Measurements from ENCODE around the gene SEZ6L. TPM values are rescaled to one million over a fixed set of nuclear protein-coding genes. Genes with fewer than 3 reads are reported as not detected.

Gene SEZ6L
- total RNA-seq, 1 experiment from 2014 or later: not detected

DNA sequence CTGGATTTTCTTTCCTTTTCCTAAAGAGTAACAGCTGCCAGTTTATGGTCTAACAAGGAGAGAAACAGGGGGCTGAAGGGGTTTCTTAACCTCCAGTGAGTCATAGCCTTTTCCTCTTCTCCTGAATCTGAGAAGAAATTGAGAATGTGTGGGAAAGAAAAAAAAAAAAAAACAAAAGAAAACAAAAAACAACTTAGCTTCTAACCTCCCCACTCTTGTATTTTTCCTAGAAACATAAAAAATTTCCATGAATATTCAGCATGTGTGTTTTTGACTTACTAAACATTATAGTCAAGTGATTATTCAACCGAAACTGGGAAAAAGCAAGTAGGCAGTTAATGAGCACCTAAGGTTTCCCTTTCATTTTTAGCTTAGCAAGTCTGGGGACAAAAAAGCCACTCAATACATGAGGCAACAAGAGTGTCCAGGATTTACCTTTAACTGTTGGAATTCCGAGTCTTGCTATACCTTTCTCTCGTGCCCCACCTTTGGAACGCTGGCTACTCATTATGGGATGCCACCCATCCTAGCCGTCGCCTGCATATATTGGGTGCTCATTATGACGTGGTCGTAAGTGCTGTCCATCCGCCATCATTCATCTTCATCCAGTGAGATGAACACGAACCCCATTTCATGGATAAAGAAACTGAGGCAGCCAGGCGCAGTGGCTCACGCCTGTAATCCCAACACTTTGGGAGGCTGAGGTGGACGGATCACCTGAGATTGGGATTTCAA lies 262.2 kb downstream of the SEZ6L start:
- no peak for DNase-seq (ENCODE audit: low spot score)
- in situ Hi-C loops (cut with HindIII; ENCODE audit: low sequenced_read_pairs): no loop called here

DNA sequence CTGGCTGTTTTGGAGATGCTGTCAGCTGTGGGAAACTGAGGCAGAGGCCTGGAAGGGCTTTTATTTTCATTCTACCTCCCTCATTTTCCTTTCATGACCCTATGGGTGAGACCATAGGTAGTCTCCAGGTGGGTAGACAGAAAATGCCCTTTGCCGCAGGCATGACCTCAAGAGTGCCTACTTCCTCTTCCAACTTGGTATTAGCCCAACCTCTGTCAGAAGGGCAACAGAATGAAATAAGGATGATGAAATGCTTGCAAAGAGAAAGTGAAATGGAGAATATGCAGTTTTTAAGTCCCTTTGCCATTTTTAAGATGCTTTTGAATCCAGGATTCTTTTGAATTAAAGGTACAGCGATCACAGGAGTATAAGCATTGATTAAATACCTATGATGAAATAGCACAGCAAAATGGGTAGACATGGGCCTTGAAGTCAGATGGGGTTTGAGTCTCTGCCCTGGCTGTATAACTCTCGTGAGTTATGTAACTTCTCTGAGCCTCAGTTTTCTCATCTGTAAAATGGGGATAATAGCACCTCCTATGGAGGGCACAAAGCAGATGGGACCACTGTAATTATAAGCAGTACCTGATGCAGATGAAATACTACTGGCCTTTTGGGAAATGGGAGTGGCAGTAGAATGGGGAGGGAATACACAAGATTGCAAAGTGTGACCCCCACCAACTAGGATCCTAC lies 263.5 kb downstream of the SEZ6L start:
- in situ Hi-C loops (cut with HindIII; ENCODE audit: low sequenced_read_pairs): no loop called here
- DNase-seq (ENCODE audit: low spot score): no peak

Data from G401 (cell line).